DND-41 (cell line): ENCODE results near the gene BTN1A1.

Experiments used
- EZH2 ChIP-seq: IDR thresholded peaks from 3 replicates; pipeline ENCODE4 v1.6.1; 2012; ENCODE audit warnings: borderline replicate concordance, low read depth, mild to moderate bottlenecking, moderate library complexity, low read length, inconsistent platforms; ENCODE audit not compliant: severe bottlenecking
- TF ChIP-seq, protein P1 (sequence below): IDR thresholded peaks from 2 replicates; pipeline ENCODE4 v1.5.1; 2012; ENCODE audit warnings: borderline replicate concordance, low read length, moderate library complexity, mild to moderate bottlenecking; ENCODE audit not compliant: poor library complexity, severe bottlenecking; ENCODE audit errors: extremely low read depth

DNA sequence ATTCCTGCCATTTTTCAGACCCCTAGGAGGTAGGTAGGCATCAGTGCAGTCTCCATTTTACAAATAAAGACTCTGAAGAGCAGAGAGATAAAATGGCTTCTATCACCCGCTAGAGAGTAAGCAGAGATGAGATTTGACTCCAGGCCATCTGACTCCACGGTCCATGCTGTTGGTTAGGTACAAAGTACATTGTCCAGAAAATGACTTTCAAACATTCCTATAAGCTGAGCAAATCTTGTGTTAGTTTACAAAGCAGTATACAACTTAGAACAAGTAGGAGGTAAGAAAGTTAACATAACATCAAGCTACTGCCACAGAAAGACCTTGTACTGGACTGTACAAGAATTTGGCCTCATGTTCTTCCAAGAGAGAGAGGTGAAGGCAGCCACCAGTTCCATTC, 14.9 kb downstream of the BTN1A1 start:
- TF ChIP-seq, protein P1, sequence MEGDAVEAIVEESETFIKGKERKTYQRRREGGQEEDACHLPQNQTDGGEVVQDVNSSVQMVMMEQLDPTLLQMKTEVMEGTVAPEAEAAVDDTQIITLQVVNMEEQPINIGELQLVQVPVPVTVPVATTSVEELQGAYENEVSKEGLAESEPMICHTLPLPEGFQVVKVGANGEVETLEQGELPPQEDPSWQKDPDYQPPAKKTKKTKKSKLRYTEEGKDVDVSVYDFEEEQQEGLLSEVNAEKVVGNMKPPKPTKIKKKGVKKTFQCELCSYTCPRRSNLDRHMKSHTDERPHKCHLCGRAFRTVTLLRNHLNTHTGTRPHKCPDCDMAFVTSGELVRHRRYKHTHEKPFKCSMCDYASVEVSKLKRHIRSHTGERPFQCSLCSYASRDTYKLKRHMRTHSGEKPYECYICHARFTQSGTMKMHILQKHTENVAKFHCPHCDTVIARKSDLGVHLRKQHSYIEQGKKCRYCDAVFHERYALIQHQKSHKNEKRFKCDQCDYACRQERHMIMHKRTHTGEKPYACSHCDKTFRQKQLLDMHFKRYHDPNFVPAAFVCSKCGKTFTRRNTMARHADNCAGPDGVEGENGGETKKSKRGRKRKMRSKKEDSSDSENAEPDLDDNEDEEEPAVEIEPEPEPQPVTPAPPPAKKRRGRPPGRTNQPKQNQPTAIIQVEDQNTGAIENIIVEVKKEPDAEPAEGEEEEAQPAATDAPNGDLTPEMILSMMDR, result no peak
- no peak for TF ChIP-seq EZH2
